GM19025 (cell line): ENCODE data around the gene TAB3.

Source experiments
- ATAC-seq: cut with Tn5 transposase; IDR thresholded peaks from one replicate; pipeline ENCODE4 v1.9.1; 2021; ENCODE audit warnings: mild to moderate bottlenecking, low read depth, moderate library complexity; ENCODE audit not compliant: unreplicated experiment

The TAB3 gene

DNA sequence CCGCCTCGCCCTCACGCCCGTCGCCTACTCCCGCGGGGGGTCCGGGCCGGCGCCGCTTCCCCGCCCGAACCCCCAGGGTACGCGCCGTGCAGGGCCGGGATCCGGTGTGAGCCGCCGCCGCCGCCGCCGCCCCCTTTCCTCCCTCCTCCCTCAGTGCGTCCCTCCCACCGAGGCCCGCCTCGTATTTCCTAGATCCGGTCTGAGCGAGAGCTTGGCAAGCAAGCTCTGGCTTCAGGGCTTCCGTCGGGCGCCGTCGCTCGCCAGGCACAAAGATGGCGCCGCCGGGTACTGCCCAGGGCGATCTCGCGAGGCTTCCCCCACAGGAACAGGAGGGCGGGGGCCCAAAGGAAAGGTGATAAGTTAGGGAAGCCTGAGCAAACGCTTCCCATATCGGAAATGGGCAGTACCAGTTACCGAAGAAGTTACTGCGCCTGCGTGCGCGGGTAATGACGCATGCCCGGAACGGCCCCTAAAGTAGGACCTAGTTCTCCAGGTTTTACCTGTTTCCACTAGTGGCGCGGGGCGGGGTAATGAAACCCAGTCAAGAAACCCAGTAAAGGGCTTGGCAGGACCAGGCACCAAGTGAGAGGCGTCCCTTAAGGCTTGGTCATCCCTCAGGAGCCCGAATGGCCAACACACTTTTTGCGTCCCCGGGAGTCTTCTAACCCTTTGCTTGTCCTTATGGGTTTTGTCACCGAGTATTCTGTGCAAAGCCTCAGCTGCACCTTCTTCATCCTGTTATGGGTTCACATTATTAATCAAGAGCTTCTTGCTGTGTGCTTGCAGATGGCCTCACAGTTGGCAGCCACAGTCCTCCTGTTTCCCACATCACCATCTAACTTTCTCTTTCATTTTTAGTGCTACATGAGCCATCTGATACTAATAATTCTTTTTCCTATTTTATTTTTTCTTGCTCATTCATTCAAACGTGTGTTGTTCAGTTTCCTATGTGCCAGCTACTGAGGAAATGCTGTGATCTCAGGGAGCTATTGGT, at the start of gene TAB3:
TSS of gene TAB3 (minus strand) at position 108 of the 994 bp plus-strand sequence. CDS start 29,666 bp downstream, outside the sequence.
- ATAC-seq, result peak; percentile 89

GRCh38 chrX:30938295-30938694, 49.2 kb upstream of the TAB3 start:
- ATAC-seq, result no peak

DNA sequence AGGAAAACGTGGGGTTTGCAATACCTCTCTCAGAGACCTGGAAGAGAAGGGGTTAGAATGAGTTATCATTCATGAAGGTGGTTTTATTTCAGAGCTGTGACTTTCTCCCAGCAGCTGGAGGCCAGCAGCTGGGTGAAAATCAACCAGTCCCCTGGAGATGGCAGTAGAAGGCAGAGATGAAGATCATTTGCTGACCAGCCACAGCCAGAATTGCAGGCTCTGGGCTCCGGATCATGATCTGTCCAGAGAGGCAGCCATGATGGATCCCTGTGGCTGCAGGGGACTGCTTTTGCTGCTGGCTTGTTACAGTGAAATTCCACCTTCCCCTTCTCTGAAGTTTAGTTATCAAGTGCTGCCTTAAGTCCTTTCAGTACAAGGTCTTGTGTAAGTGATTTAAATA, 46.9 kb upstream of the TAB3 start:
- ATAC-seq, result no peak

DNA sequence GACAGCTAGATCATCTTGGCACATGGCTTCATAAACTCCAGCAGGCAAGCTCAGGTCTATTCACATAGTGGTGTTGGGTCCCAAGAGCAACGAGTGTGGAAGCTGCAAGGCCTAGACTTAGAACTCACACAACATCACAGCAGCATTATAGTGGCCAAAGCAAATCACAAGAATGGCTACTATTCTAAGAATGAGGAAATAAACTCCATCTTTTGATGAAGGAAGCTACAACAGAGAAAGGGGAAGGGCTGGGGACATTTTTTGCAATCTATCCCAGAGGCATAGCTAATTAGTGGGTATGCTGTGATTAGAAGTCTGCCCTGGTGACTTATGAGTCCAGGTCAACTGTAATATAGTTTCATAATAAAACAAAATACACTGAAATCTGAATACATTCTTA, 42.9 kb upstream of the TAB3 start:
- no peak for ATAC-seq

DNA sequence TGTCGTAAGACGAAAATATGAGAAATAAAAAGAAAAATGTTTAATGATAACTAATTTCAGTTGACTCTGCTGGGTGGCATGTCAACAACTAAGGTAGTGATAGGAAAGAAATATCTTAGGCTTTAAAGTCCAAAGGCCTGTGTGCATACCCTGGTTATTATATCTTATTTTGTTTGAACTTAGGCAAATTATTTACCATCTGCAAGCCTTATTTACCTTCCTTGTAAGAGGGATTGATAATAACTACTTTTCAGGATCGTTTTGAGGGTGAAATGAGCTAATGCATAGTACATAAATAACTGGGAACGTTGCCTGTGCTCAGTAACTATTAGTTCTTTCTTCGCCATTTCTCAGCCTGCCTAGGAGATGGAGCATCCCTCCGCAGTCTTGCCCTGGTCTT, 41.6 kb upstream of the TAB3 start:
- no peak for ATAC-seq

- no peak for ATAC-seq
Observed at GRCh38 chrX:30930143-30930542, 41.1 kb upstream of the TAB3 start.

GRCh38 chrX:30920271-30920670, 31.2 kb upstream of the TAB3 start:
- no peak for ATAC-seq

GRCh38 chrX:30918480-30918879, 29.4 kb upstream of the TAB3 start:
- ATAC-seq, result no peak

DNA sequence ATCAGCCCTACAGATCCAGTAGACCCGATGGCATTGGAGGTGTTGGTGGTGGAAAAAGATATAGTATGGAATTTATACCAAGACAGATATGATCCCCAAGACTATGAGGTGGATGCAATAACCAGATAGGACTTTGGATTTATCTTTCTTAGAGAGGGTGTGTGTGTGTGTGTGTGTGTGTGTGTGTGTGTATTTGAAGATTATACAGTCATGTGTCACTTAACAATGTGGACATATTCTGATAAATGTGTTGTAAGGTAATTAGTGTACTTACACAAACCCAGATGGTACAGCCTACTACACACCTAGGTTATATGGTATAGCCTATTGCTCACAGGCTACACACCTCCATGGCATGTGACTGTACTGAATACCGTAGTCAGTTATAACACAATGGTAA, 24.4 kb upstream of the TAB3 start:
- no peak for ATAC-seq

- ATAC-seq, result no peak
Observed at GRCh38 chrX:30910124-30910860, 21.2 kb upstream of the TAB3 start.

DNA sequence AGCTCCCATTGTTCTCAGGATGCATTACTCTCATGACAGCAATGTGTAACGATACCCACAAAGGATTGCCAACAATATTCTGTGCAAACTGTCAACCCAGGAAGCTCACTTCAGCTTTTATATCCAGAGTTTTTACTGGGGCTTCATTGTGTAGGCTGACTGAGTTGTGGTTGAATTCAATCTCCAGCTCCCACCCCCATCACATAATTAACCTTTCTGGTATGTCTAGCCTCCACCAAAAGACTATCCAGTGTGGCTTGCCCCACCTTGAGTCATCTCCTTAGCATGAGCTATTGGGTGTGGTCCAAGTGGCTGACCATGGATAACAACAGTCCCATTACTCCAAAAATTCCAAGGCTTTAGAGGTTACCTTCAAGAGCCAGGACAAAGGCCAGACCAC, 17.7 kb upstream of the TAB3 start:
- no peak for ATAC-seq

GRCh38 chrX:30905321-30905720, 16.3 kb upstream of the TAB3 start:
- no peak for ATAC-seq

- ATAC-seq, result no peak
Observed at GRCh38 chrX:30904632-30905031, 15.6 kb upstream of the TAB3 start.

- no peak for ATAC-seq
Observed at GRCh38 chrX:30904186-30904585, 15.1 kb upstream of the TAB3 start.

DNA sequence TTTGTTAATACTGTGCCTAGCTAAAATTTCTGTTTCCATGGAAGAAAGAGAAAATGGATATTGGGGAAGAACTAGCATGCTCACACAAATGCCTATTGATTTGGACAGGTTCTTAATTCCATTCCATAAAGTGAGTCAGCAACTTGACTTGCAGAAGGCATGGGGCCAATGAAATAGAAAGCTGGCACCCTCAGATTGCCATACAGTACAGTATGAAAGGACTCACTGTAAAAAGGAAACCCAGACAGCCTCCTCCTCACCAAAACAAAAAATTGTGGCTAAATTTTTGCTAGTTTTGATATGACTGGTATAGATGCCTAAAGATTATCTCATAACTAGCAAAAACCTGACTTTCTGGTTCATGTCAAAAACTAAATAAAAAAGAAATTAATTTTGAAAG, 11.2 kb upstream of the TAB3 start:
- ATAC-seq, result no peak

DNA sequence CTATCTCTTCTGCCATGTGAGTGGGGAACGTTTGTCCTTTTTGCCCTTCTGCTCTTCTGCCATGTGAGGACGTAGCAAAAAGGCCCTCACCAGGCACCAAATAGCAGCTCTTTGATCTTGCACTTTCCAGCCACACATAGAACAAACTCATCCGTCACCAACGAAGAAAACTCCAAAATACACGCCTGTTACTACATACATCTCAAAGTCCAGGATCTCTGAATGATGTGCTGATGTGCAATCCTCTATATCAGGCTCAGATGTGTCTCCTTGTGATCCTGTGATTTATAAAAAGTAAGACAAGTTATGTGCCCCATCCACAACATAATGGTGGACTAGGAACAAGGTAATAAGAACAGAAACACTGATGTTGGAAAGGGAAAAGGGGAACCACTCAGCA, 9.8 kb upstream of the TAB3 start:
- ATAC-seq, result no peak

DNA sequence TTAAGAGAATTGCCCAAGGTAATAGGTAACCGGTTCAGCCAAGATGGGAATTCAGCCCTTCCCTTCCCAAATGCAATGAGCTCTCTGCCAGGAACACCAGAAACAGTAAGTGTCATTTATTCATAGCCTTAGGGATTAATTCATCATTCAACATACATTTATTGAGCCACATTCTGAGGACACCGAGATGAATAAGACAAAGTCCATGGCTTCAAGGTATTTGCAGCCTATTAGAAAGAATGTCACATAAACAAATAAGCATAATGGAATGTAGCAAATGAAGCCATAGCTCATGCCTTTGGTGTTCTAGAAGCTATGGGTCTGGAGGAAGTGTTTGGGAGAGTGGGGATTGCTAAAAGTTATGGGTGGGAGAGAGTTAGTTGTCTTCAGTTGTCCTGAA, 6.3 kb upstream of the TAB3 start:
- no peak for ATAC-seq

DNA sequence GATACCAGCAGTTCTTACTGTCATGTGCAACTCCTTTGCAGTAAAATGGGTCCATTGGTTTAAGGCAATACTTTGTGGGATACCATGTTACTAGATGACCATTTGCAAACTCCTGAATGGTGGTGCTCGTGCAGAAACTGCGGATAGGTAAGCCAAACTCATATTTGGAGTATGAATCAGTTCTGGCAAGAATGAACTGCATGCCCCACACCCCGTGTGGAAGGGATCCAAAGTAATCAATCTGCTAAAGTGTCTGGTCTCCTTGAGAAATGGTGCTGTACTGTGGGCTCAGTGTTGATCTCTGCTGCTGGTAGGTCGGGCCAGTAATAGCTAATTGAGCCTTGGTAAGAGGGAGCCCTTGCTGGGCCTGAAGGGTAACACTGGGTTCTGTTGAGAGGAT, 4.2 kb upstream of the TAB3 start:
- no peak for ATAC-seq

- ATAC-seq, result no peak
Observed at GRCh38 chrX:30892591-30892990, 3.5 kb upstream of the TAB3 start.

- peak; percentile 25 for ATAC-seq
Observed at GRCh38 chrX:30888526-30889146, 418 bp downstream of the TAB3 start.

DNA sequence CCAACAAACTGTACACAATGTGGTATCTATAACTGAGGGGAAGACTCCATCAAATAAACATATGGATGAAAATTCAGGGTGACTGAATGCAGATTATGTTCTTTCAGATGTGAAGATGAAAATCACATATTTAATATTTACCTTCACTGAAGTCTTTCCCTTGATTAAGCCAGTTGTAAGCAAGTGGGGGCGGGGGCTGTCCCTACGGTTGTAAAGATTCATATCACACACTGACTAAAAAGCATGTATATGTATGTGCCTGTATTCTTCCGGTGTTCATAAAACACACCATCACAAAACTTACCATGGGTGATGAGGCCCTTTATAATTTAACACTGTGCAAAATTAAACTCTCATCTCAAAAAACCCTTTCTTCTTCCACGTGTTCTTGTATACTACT, 1.3 kb downstream of the TAB3 start:
- no peak for ATAC-seq
